ENCODE measurements around the gene KRT35.

DNA sequence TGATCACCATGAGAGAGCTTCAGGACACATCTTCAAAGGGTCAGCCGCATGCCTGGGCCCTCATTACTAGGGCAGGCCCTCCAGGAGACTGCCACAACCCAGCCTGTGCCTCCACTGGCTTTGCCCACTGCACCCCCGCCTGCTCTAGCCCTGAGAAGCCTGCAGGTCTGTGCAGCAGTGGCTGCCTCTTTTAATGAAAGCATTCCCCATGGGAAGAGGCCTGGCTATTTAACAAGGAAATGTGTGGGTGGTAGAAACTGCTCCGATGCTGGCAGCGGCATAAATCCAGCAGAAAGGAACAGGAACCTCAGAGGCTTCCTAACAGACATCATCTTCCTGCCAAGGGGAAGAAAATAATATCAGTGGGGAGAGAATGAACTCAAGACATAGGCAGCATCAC lies 13.4 kb downstream of the KRT35 start:
- TF ChIP-seq POLR2A (IDR thresholded peaks at IDR 0.05; ENCODE audit: low read depth, low read length), result no peak
- TF ChIP-seq, protein P1, sequence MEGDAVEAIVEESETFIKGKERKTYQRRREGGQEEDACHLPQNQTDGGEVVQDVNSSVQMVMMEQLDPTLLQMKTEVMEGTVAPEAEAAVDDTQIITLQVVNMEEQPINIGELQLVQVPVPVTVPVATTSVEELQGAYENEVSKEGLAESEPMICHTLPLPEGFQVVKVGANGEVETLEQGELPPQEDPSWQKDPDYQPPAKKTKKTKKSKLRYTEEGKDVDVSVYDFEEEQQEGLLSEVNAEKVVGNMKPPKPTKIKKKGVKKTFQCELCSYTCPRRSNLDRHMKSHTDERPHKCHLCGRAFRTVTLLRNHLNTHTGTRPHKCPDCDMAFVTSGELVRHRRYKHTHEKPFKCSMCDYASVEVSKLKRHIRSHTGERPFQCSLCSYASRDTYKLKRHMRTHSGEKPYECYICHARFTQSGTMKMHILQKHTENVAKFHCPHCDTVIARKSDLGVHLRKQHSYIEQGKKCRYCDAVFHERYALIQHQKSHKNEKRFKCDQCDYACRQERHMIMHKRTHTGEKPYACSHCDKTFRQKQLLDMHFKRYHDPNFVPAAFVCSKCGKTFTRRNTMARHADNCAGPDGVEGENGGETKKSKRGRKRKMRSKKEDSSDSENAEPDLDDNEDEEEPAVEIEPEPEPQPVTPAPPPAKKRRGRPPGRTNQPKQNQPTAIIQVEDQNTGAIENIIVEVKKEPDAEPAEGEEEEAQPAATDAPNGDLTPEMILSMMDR (IDR thresholded peaks at IDR 0.05; ENCODE audit: extremely low read depth in 1 of 2, insufficient read depth in 1 of 2, low read depth in 1 of 2, low read length in 2 of 2), result no peak
- TF ChIP-seq, protein P2, sequence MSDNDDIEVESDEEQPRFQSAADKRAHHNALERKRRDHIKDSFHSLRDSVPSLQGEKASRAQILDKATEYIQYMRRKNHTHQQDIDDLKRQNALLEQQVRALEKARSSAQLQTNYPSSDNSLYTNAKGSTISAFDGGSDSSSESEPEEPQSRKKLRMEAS (IDR thresholded peaks at IDR 0.05; ENCODE audit: insufficient read depth, insufficient read length), result no peak
- TF ChIP-seq POLR2AphosphoS5 (IDR thresholded peaks at IDR 0.05; ENCODE audit: insufficient read depth, low read depth, low read length), result no peak
- TF ChIP-seq JUN (IDR thresholded peaks at IDR 0.05; ENCODE audit: borderline replicate concordance, insufficient read depth, insufficient read length, low read depth), result no peak
- TF ChIP-seq EZH2 (IDR thresholded peaks at IDR 0.05; ENCODE audit: borderline replicate concordance, low read depth, low read length, severe bottlenecking), result no peak
- TF ChIP-seq FOS (IDR thresholded peaks at IDR 0.05; ENCODE audit: borderline replicate concordance, insufficient read depth, low read length), result no peak
- no peak for TF ChIP-seq MYC (IDR thresholded peaks at IDR 0.05; ENCODE audit: low read depth, low read length)
- TF ChIP-seq GATA2 (IDR thresholded peaks at IDR 0.05; ENCODE audit: insufficient read depth, insufficient read length, low read depth, low read length), result no peak
